HepG2 (cell line): ENCODE data around the gene C2orf15. TPM values are rescaled to one million over a fixed set of nuclear protein-coding genes. Genes with fewer than 3 reads are reported as not detected.

Experiments used
- ETV5 ChIP-seq: IDR thresholded peaks from 2 replicates; pipeline ENCODE4 v1.6.1; 2018; ENCODE audit warnings: missing biosample characterization, missing genetic modification reagents, inconsistent platforms, borderline replicate concordance
- GABPB1 ChIP-seq: IDR thresholded peaks from 2 replicates; pipeline ENCODE4 v1.6.1; 2016; ENCODE audit warnings: mild to moderate bottlenecking, missing genetic modification reagents, moderate library complexity, missing compliant biosample characterization
- HNRNPUL1 ChIP-seq: fragments of 200-400 bp; formaldehyde crosslinking; IDR thresholded peaks from 2 replicates; pipeline ENCODE4 v1.6.1; 2017; ENCODE audit warnings: low read depth, mild to moderate bottlenecking, low read length, moderate library complexity
- HOXD1 ChIP-seq: sonication (generic); formaldehyde crosslinking; IDR thresholded peaks from 2 replicates; pipeline ENCODE4 v1.5.0; 2020; ENCODE audit warnings: missing genetic modification reagents
- JARID2 ChIP-seq: sonication (generic); formaldehyde crosslinking; IDR thresholded peaks from 2 replicates; pipeline ENCODE4 v1.8.1; 2023; ENCODE audit warnings: missing genetic modification reagents, inconsistent platforms; ENCODE audit not compliant: insufficient replicate concordance
- KDM6A ChIP-seq: IDR thresholded peaks from 2 replicates; pipeline ENCODE4 v1.6.1; 2016; ENCODE audit warnings: low read depth
- KLF9 ChIP-seq: IDR thresholded peaks from 2 replicates; pipeline ENCODE4 v1.6.1; 2016; ENCODE audit warnings: low read depth
- NCOA5 ChIP-seq: sonication (generic); formaldehyde crosslinking; IDR thresholded peaks from 2 replicates; pipeline ENCODE4 v1.4.0; 2020; ENCODE audit warnings: missing genetic modification reagents
- SIX4 ChIP-seq: sonication (generic); formaldehyde crosslinking; IDR thresholded peaks from 2 replicates; pipeline ENCODE4 v1.4.0; 2020; ENCODE audit warnings: missing genetic modification reagents
- SMAD3 ChIP-seq: sonication (generic); formaldehyde crosslinking; IDR thresholded peaks from 2 replicates; pipeline ENCODE4 v1.4.0; 2020; ENCODE audit warnings: missing genetic modification reagents
- SP1 ChIP-seq, 2 experiments: fragments of 450-650 bp in 1 of 2; sonication (generic) in 1 of 2; formaldehyde crosslinking in 1 of 2; IDR thresholded peaks; 2 replicates each; pipeline versions ENCODE4 v1.4.0 to v1.6.1; 2016 to 2020; ENCODE audit warnings: missing genetic modification reagents in 1 of 2
- SRY ChIP-seq: sonication (generic); formaldehyde crosslinking; IDR thresholded peaks from 2 replicates; pipeline ENCODE4 v1.8.0; 2022; ENCODE audit warnings: mild to moderate bottlenecking, missing genetic modification reagents
- TSC22D2 ChIP-seq: sonication (generic); formaldehyde crosslinking; IDR thresholded peaks from 2 replicates; pipeline ENCODE4 v1.5.1; 2020; ENCODE audit warnings: missing genetic modification reagents, mild to moderate bottlenecking, borderline replicate concordance
- ZNF20 ChIP-seq: sonication (generic); formaldehyde crosslinking; IDR thresholded peaks from 2 replicates; pipeline ENCODE4 v1.4.0; 2020; ENCODE audit warnings: mild to moderate bottlenecking, moderate library complexity, missing genetic modification reagents
- ZNF205 ChIP-seq: IDR thresholded peaks from 2 replicates; pipeline ENCODE4 v1.6.1; 2018; ENCODE audit warnings: missing biosample characterization, missing genetic modification reagents
- ZNF260 ChIP-seq: sonication (generic); formaldehyde crosslinking; IDR thresholded peaks from 2 replicates; pipeline ENCODE4 v1.4.0; 2020; ENCODE audit warnings: missing genetic modification reagents, low read depth, mild to moderate bottlenecking, borderline replicate concordance
- ZNF337 ChIP-seq: sonication (generic); formaldehyde crosslinking; IDR thresholded peaks from 2 replicates; pipeline ENCODE4 v1.5.1; 2020; ENCODE audit warnings: missing genetic modification reagents, low read depth, mild to moderate bottlenecking, borderline replicate concordance
- ZNF383 ChIP-seq: sonication (generic); formaldehyde crosslinking; IDR thresholded peaks from 2 replicates; pipeline ENCODE4 v1.4.0; 2020; ENCODE audit warnings: missing genetic modification reagents, mild to moderate bottlenecking, borderline replicate concordance
- ZNF577 ChIP-seq: sonication (generic); formaldehyde crosslinking; IDR thresholded peaks from 2 replicates; pipeline ENCODE4 v1.4.0; 2020; ENCODE audit warnings: mild to moderate bottlenecking, low read depth, missing genetic modification reagents, borderline replicate concordance
- ZNF615 ChIP-seq: sonication (generic); formaldehyde crosslinking; IDR thresholded peaks from 2 replicates; pipeline ENCODE4 v1.5.0; 2020; ENCODE audit warnings: mild to moderate bottlenecking, missing genetic modification reagents, borderline replicate concordance
- polyA plus RNA-seq, 8 experiments: library from polyadenylated mRNA; depleted of rRNA in 3 of 8; stranded (reverse) in 7 of 8; unstranded in 1 of 8; fragments of >200 nt; fragmentation: Illumina TruSeq in 4 of 8; extraction: Trizol in 4 of 8; gene quantifications; 2 replicates each; pipeline versions ENCODE4 v1.2.1 to v1.2.3, GENCODE V29; 2011 to 2016; ENCODE audit warnings: low read depth in 4 of 8, missing spikeins in 1 of 8, mixed read lengths in 1 of 8; ENCODE audit not compliant: insufficient read depth in 1 of 8
- total RNA-seq, 5 experiments: library from RNA; depleted of rRNA; stranded (reverse); fragments of >200 nt; fragmentation: Illumina TruSeq; extraction: Trizol; gene quantifications; 2 replicates each; pipeline ENCODE4 v1.2.3, GENCODE V29; 2016; ENCODE audit warnings: low read depth in 1 of 5
- TF ChIP-seq, protein P1 (sequence below): sonication (generic); formaldehyde crosslinking; IDR thresholded peaks from 2 replicates; pipeline ENCODE4 v1.5.0; 2020; ENCODE audit warnings: mild to moderate bottlenecking, low read depth, missing genetic modification reagents, borderline replicate concordance
- TF ChIP-seq, protein P2 (sequence below): sonication (generic); formaldehyde crosslinking; IDR thresholded peaks from 2 replicates; pipeline ENCODE4 v1.9.0; 2021; ENCODE audit warnings: missing genetic modification reagents, borderline replicate concordance
- TF ChIP-seq, protein P3 (sequence below): sonication (generic); formaldehyde crosslinking; IDR thresholded peaks from 2 replicates; pipeline ENCODE4 v1.5.0; 2020; ENCODE audit warnings: missing genetic modification reagents
- TF ChIP-seq, protein P4 (sequence below): sonication (generic); formaldehyde crosslinking; IDR thresholded peaks from 2 replicates; pipeline ENCODE4 v1.9.0; 2022; ENCODE audit warnings: missing genetic modification reagents, mild to moderate bottlenecking, borderline replicate concordance

C2orf15 gene
- total and polyA plus RNA-seq, 2 of the 13 experiments (the other 11 are each of a cell fraction or from before 2014, with no cell fraction given), result 5.5 to 8.3 TPM

DNA sequence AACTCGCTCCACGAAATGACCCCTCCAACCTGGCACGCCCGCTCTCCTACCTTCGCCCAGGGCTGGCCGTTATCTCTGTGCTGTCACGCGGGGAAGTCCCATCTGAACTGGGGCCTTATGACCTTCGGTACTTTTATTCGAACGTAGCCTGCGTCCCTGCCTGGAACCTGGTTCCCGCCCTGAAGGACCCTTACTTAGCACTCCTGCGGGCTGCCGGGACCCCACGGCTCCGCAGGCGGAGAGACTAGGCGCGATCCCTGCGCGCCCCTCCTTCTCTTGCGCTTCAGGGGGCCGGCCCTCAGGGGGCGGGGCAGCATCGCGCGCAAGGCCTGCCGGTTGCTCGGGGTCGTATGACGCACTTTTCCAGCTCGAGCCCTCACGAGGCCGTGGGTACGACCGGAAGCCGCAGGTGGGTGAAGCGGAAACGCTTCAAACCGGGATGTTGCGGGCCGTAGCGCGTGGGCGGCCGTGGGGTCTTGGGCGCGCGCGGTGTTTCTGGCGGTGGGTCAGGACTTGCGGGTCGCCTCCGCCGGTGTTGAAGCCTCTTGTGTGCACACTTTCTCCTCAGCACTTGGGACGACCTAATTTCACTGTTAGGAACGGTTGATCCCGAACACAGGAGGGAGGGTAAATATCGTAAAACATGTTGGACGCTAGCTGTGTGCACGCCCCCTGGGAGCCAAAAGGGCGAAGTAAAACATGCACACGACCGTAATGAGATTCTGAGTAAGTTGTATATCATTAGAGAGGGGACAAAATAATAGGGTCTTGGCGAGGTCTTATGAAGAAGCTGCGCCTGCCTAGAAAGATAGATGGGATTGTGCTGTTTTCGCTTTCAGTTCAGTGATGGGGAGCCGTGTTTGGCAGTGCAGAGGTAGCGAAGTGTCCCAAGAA, 13.4 kb downstream of the C2orf15 start, which contains the start of the genes LIPT1 and TSGA10 (continued):
- TF ChIP-seq HNRNPUL1, result no peak
- TF ChIP-seq, protein P1, sequence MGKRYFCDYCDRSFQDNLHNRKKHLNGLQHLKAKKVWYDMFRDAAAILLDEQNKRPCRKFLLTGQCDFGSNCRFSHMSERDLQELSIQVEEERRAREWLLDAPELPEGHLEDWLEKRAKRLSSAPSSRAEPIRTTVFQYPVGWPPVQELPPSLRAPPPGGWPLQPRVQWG (CRISPR knock-in tag), result no peak
- no peak for TF ChIP-seq NCOA5 (CRISPR knock-in tag)
- peak; percentile 98 for TF ChIP-seq ZNF337 (CRISPR knock-in tag)
- peak; percentile 86; the same call in 1 of the 2 replicates for TF ChIP-seq TSC22D2
- peak; percentile 72 for TF ChIP-seq HOXD1 (CRISPR knock-in tag)
- TF ChIP-seq JARID2 (CRISPR knock-in tag), result no peak
- TF ChIP-seq ZNF260 (CRISPR knock-in tag), result no peak
- peak; percentile 25; the same call in 1 of the 2 replicates for TF ChIP-seq ZNF577
- peak; percentile 98 for TF ChIP-seq GABPB1 (CRISPR knock-in tag)
- TF ChIP-seq SP1 (IDR thresholded peaks at IDR 0.05), result no peak
- peak; percentile 94 for TF ChIP-seq SP1 (CRISPR knock-in tag; IDR thresholded peaks at IDR 0.05)
- TF ChIP-seq ETV5 (CRISPR knock-in tag), result peak; percentile 95
- peak; percentile 88; the same call in 1 of the 2 replicates for TF ChIP-seq ZNF205 (CRISPR knock-in tag)
- peak; percentile 82 for TF ChIP-seq SIX4
- TF ChIP-seq, protein P2, sequence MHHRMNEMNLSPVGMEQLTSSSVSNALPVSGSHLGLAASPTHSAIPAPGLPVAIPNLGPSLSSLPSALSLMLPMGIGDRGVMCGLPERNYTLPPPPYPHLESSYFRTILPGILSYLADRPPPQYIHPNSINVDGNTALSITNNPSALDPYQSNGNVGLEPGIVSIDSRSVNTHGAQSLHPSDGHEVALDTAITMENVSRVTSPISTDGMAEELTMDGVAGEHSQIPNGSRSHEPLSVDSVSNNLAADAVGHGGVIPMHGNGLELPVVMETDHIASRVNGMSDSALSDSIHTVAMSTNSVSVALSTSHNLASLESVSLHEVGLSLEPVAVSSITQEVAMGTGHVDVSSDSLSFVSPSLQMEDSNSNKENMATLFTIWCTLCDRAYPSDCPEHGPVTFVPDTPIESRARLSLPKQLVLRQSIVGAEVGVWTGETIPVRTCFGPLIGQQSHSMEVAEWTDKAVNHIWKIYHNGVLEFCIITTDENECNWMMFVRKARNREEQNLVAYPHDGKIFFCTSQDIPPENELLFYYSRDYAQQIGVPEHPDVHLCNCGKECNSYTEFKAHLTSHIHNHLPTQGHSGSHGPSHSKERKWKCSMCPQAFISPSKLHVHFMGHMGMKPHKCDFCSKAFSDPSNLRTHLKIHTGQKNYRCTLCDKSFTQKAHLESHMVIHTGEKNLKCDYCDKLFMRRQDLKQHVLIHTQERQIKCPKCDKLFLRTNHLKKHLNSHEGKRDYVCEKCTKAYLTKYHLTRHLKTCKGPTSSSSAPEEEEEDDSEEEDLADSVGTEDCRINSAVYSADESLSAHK, result no peak
- TF ChIP-seq KDM6A (CRISPR knock-in tag), result no peak
- no peak for TF ChIP-seq ZNF20 (CRISPR knock-in tag)
- peak; percentile 86; the same call in 1 of the 2 replicates for TF ChIP-seq KLF9 (CRISPR knock-in tag)
- TF ChIP-seq, protein P3, sequence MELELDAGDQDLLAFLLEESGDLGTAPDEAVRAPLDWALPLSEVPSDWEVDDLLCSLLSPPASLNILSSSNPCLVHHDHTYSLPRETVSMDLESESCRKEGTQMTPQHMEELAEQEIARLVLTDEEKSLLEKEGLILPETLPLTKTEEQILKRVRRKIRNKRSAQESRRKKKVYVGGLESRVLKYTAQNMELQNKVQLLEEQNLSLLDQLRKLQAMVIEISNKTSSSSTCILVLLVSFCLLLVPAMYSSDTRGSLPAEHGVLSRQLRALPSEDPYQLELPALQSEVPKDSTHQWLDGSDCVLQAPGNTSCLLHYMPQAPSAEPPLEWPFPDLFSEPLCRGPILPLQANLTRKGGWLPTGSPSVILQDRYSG (CRISPR knock-in tag), result peak; percentile 97
- peak; percentile 96; the same call in 1 of the 2 replicates for TF ChIP-seq ZNF383 (CRISPR knock-in tag)
- peak; percentile 97 for TF ChIP-seq SRY (CRISPR knock-in tag)
- TF ChIP-seq SMAD3 (CRISPR knock-in tag), result peak; percentile 94
- TF ChIP-seq ZNF615 (CRISPR knock-in tag), result peak; percentile 97; the same call in 1 of the 2 replicates
- TF ChIP-seq, protein P4, sequence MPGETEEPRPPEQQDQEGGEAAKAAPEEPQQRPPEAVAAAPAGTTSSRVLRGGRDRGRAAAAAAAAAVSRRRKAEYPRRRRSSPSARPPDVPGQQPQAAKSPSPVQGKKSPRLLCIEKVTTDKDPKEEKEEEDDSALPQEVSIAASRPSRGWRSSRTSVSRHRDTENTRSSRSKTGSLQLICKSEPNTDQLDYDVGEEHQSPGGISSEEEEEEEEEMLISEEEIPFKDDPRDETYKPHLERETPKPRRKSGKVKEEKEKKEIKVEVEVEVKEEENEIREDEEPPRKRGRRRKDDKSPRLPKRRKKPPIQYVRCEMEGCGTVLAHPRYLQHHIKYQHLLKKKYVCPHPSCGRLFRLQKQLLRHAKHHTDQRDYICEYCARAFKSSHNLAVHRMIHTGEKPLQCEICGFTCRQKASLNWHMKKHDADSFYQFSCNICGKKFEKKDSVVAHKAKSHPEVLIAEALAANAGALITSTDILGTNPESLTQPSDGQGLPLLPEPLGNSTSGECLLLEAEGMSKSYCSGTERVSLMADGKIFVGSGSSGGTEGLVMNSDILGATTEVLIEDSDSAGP (CRISPR knock-in tag), result peak; percentile 98
